Lung (tissue), 12 donors: Measurements from ENCODE around the gene DDX39A. TPM values are rescaled to one million over a fixed set of nuclear protein-coding genes. Genes with fewer than 3 reads are reported as not detected.

Source experiments
- ATAC-seq: fragments of 200-7000 bp; cut with Tn5 transposase; one replicate; pipeline ENCODE4 v1.9.1; 2020; ENCODE audit warnings: moderate number of reproducible peaks; ENCODE audit not compliant: insufficient read depth, low FRiP score
- DNase-seq, 3 donors: peaks; one replicate each; pipeline ENCODE4 v3.0.0-alpha.2; 2013 to 2017
- H3K27ac ChIP-seq, 2 donors: one replicate each; pipeline ENCODE4 v1.5.1; 2013; ENCODE audit warnings: mild to moderate bottlenecking in 2 of 2, moderate library complexity in 2 of 2, control low read depth in 1 of 2, inconsistent platforms in 1 of 2, low read depth in 1 of 2, low read length in 1 of 2
- H3K27me3 ChIP-seq, 3 donors: one replicate each; pipeline ENCODE4 v1.5.1; 2013; ENCODE audit warnings: low read length in 2 of 3; ENCODE audit not compliant: control insufficient read depth in 3 of 3, insufficient read depth in 3 of 3
- H3K36me3 ChIP-seq, 4 donors: one replicate each; pipeline ENCODE4 v1.5.1; 2013; ENCODE audit warnings: low read length in 4 of 4, mild to moderate bottlenecking in 1 of 4, moderate library complexity in 1 of 4; ENCODE audit not compliant: control insufficient read depth in 4 of 4, insufficient read depth in 4 of 4
- H3K4me1 ChIP-seq, 5 donors: one replicate each; pipeline ENCODE4 v1.5.1; 2013; ENCODE audit warnings: low read length in 5 of 5, mild to moderate bottlenecking in 2 of 5, moderate library complexity in 1 of 5; ENCODE audit not compliant: control insufficient read depth in 5 of 5, insufficient read depth in 5 of 5
- H3K4me3 ChIP-seq: one replicate; pipeline ENCODE4 v1.5.1; 2013; ENCODE audit warnings: mild to moderate bottlenecking, control low read depth, moderate library complexity
- H3K9ac ChIP-seq, 2 donors: one replicate each; pipeline ENCODE4 v1.5.1; 2013; ENCODE audit warnings: low read length in 2 of 2, control low read depth in 1 of 2; ENCODE audit not compliant: insufficient read depth in 1 of 2
- H3K9me3 ChIP-seq, 4 donors: one replicate each; pipeline ENCODE4 v1.5.1; 2013; ENCODE audit warnings: low read length in 3 of 4, mild to moderate bottlenecking in 1 of 4, moderate library complexity in 1 of 4; ENCODE audit not compliant: control insufficient read depth in 4 of 4, insufficient read depth in 3 of 4
- CTCF ChIP-seq: IDR thresholded peaks from 2 replicates; pipeline ENCODE4 v1.5.1; 2012; ENCODE audit warnings: mild to moderate bottlenecking; ENCODE audit errors: control extremely low read depth, extremely low read depth
- WGBS, 2 donors: extraction: QIAGEN DNeasy Blood & Tissue Kit; methylation state at CpG; one replicate each; pipeline ENCODE4 v1.1.7; 2013; 5-methylcytosine and 5-hydroxymethylcytosine counted together
- polyA plus RNA-seq, 2 donors: library from polyadenylated mRNA; stranded (reverse); fragments of 200-250 nt; gene quantifications; one replicate each; pipeline ENCODE4 v1.2.1, GENCODE V29; 2013
- total RNA-seq, 2 donors: library from RNA; depleted of rRNA in 1 of 2; stranded (reverse); fragments of >200 nt in 1 of 2; gene quantifications; one replicate each; pipeline ENCODE4 v1.2.1, GENCODE V29; 2014 to 2021
- donor health status: control.
- donor health status: control.
- donor health status: Bipolar disorder and iron deficiency.
- donor health status: healthy.
- donor health status: DM: yes; HTN: yes; CAD: no.

Gene DDX39A
- total and polyA plus RNA-seq, 4 donors = 46.2 to 156 (median 97.7) TPM

DNA sequence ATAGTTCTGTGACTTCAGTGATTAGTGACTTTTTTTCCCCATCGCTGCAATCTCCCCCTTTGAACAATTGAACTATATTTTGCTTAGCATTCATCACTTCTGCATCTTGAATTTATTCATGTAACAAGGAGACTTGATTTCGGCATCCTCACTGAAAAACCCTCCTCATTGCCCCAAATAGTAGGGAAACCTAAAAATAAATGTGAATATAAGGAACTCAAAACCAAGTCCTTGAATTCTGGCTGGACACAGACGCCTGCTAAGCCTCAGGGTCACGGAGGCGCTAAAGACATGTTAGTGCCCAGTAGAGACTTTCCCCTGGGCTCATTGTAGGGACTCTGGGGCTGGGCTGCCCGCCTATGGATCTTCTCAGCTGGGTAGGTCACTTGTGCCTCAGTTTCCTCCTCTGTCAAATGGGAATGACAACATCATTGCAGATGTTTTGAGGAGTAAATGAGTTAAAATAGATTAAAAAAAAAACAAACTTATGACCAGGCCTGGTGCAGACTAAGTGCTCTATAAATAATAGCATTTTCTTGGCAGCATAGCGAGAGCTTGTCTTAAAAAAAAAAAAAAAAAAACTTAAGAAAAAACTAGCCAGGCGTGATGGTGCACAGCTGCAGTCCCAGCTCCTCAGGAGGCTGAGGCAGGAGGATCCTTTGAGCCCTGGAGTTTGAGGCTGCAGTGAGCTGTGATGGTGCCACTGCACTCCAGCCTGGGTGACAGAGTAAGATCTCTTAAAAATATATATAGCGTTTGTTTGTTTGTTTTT is 39.7 kb downstream of the DDX39A start:
- WGBS, 2 donors = 51 to 70% methylated on average over 9 of the region's 9 CpGs
- Histone ChIP-seq H3K9ac (no peak overlapping the region), H3K36me3 (no peaks in the 10 kb centered on the region), H3K27ac (peak overlapping the region in 1 of 2 donors; percentile 42), H3K9me3 (no peaks in the 10 kb centered on the region), H3K4me3 (no peak overlapping the region), H3K4me1 (peaks cover 8 to 43% (median 17%) of the 10 kb centered on the region in 5 donors), H3K27me3 (no peaks in the 10 kb centered on the region)
- TF ChIP-seq CTCF = no peak
- DNase-seq (peak in 2 of 3 donors; percentile 60 to 68), ATAC-seq (no peak)

DNA sequence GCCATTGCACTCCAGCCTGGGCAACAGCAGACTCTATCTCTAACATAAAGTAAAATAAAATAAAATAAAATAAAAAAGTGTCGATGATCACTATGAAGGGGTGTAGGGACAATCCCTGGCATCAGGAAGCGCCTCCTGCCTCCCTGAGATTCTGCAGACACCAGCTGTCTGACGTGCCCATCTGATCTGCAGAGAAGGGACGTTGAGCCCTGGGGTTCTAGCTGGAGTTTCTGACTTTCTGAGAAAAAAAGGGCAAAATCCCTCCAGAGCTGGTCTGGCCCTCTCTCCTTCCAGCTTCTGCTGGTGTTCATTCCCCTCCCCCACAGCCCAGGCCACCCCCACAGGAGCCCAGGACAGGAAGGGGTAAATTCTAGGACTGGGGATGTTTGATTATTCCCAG is 40.3 kb downstream of the DDX39A start:
- 70 to 75% methylated on average over 4 of the region's 4 CpGs for WGBS, 2 donors
- no peak overlapping the region for H3K27ac ChIP-seq
- H3K9ac ChIP-seq = no peak overlapping the region
- H3K4me3 ChIP-seq = no peak overlapping the region
- no peaks in the 10 kb centered on the region for H3K27me3 ChIP-seq
- peaks cover 3 to 40% (median 15%) of the 10 kb centered on the region in 5 donors for H3K4me1 ChIP-seq
- TF ChIP-seq CTCF = no peak
- DNase-seq (no peak), ATAC-seq (no peak)
- H3K9me3 ChIP-seq = no peaks in the 10 kb centered on the region
- no peaks in the 10 kb centered on the region for H3K36me3 ChIP-seq

- no peak for DNase-seq
- peaks cover 0 to 36% (median 12%) of the 10 kb centered on the region in 5 donors for H3K4me1 ChIP-seq
- no peak overlapping the region for H3K4me3 ChIP-seq
- H3K9ac ChIP-seq = no peak overlapping the region
- H3K27ac ChIP-seq = no peak overlapping the region
- no peak for TF ChIP-seq CTCF
- 64 to 80% methylated on average over 11 to 13 of the region's 13 CpGs for WGBS, 2 donors
- ATAC-seq = no peak
- H3K27me3 ChIP-seq = no peaks in the 10 kb centered on the region
- H3K36me3 ChIP-seq = no peaks in the 10 kb centered on the region
- no peaks in the 10 kb centered on the region for H3K9me3 ChIP-seq
Measured at GRCh38 chr19:14377883-14378328, 41.2 kb downstream of the DDX39A start.
